Mucosa of rectum (tissue), 2 donors: ENCODE results near the gene NOXRED1.
A peak's percentile ranks its signal among the peaks of the same experiment; 100 is the strongest.

ENCODE experiments used
- H3K27ac ChIP-seq, 2 donors: one replicate each; pipeline ENCODE4 v1.7.0; 2013; ENCODE audit warnings: inconsistent platforms in 2 of 2, low read depth in 2 of 2, low read length in 2 of 2
- H3K27me3 ChIP-seq, 2 donors: one replicate each; pipeline ENCODE4 v1.7.0; 2013; ENCODE audit warnings: low read length in 2 of 2; ENCODE audit not compliant: control insufficient read depth in 2 of 2, insufficient read depth in 2 of 2
- H3K36me3 ChIP-seq, 2 donors: one replicate each; pipeline ENCODE4 v1.7.0; 2013; ENCODE audit warnings: low read length in 2 of 2; ENCODE audit not compliant: control insufficient read depth in 2 of 2, insufficient read depth in 2 of 2
- H3K4me1 ChIP-seq, 2 donors: one replicate each; pipeline ENCODE4 v1.7.0; 2013; ENCODE audit warnings: low read length in 2 of 2, mild to moderate bottlenecking in 1 of 2; ENCODE audit not compliant: control insufficient read depth in 2 of 2, insufficient read depth in 2 of 2
- H3K4me3 ChIP-seq, 2 donors: one replicate each; pipeline ENCODE4 v1.7.0; 2013; ENCODE audit warnings: low read length in 2 of 2
- H3K9ac ChIP-seq, 2 donors: one replicate each; pipeline ENCODE4 v1.7.0; 2013; ENCODE audit warnings: low read length in 2 of 2, low read depth in 1 of 2, mild to moderate bottlenecking in 1 of 2
- H3K9me3 ChIP-seq, 2 donors: one replicate each; pipeline ENCODE4 v1.7.0; 2013; ENCODE audit warnings: low read length in 2 of 2; ENCODE audit not compliant: control insufficient read depth in 2 of 2
- donor health status: healthy.
- donor health status: Normal muscosa, but diverticular disease.

NOXRED1 gene

GRCh38 chr14:77423423-77423822, at the start of gene NOXRED1:
TSS of gene NOXRED1 (minus strand) at chr14:77423523. CDS start at chr14:77422889, 634 bp downstream.
- H3K36me3 ChIP-seq = peaks cover 49 to 50% of the 10 kb centered on the region in 2 donors
- no peak within 1 kb of the TSS for H3K27ac ChIP-seq
- no peak within 1 kb of the TSS for H3K9ac ChIP-seq
- peaks cover 0 to 2% of the 10 kb centered on the region in 2 donors for H3K9me3 ChIP-seq
- H3K4me1 ChIP-seq = no peaks in the 10 kb centered on the region
- H3K27me3 ChIP-seq = no peaks in the 10 kb centered on the region
- H3K4me3 ChIP-seq = no peak within 1 kb of the TSS

- Histone ChIP-seq H3K9me3 (no peaks in the 10 kb centered on the region), H3K27me3 (no peaks in the 10 kb centered on the region), H3K4me1 (peaks cover 0 to 9% of the 10 kb centered on the region in 2 donors), H3K27ac (peak overlapping the region; percentile 11 to 76), H3K4me3 (peak overlapping the region in 1 of 2 donors; percentile 23), H3K36me3 (peaks cover 30 to 38% of the 10 kb centered on the region in 2 donors), H3K9ac (no peak overlapping the region)
Observed at GRCh38 chr14:77470224-77470870, 47.0 kb upstream of the NOXRED1 start.

GRCh38 chr14:77469539-77469938, 46.2 kb upstream of the NOXRED1 start:
- no peaks in the 10 kb centered on the region for H3K9me3 ChIP-seq
- H3K4me3 ChIP-seq = no peak overlapping the region
- peaks cover 35 to 46% of the 10 kb centered on the region in 2 donors for H3K36me3 ChIP-seq
- H3K27me3 ChIP-seq = no peaks in the 10 kb centered on the region
- no peak overlapping the region for H3K9ac ChIP-seq
- H3K27ac ChIP-seq = peak overlapping the region in 1 of 2 donors; percentile 76
- peaks cover 0 to 9% of the 10 kb centered on the region in 2 donors for H3K4me1 ChIP-seq

- peaks cover 0 to 9% of the 10 kb centered on the region in 2 donors for H3K4me1 ChIP-seq
- H3K27ac ChIP-seq = no peak overlapping the region
- peaks cover 35 to 49% of the 10 kb centered on the region in 2 donors for H3K36me3 ChIP-seq
- no peaks in the 10 kb centered on the region for H3K9me3 ChIP-seq
- no peak overlapping the region for H3K9ac ChIP-seq
- H3K4me3 ChIP-seq = no peak overlapping the region
- H3K27me3 ChIP-seq = no peaks in the 10 kb centered on the region
Observed at GRCh38 chr14:77469067-77469505, 45.8 kb upstream of the NOXRED1 start.

GRCh38 chr14:77467801-77468200, 44.5 kb upstream of the NOXRED1 start:
- H3K9ac ChIP-seq = no peak overlapping the region
- H3K27ac ChIP-seq = no peak overlapping the region
- H3K4me1 ChIP-seq = peaks cover 0 to 9% of the 10 kb centered on the region in 2 donors
- no peak overlapping the region for H3K4me3 ChIP-seq
- peaks cover 44 to 60% of the 10 kb centered on the region in 2 donors for H3K36me3 ChIP-seq
- no peaks in the 10 kb centered on the region for H3K27me3 ChIP-seq
- H3K9me3 ChIP-seq = no peaks in the 10 kb centered on the region

- peaks cover 18 to 25% of the 10 kb centered on the region in 2 donors for H3K4me1 ChIP-seq
Observed at GRCh38 chr14:77459072-77459723, 35.9 kb upstream of the NOXRED1 start.

GRCh38 chr14:77458249-77458950, 35.1 kb upstream of the NOXRED1 start:
- H3K27ac ChIP-seq = peak overlapping the region; percentile 93 to 95
- peaks cover 18 to 25% of the 10 kb centered on the region in 2 donors for H3K4me1 ChIP-seq
- H3K9me3 ChIP-seq = no peaks in the 10 kb centered on the region
- no peaks in the 10 kb centered on the region for H3K27me3 ChIP-seq
- peak overlapping the region; percentile 88 to 95 for H3K9ac ChIP-seq
- peak overlapping the region; percentile 97 to 99 for H3K4me3 ChIP-seq
- peaks cover 29 to 32% of the 10 kb centered on the region in 2 donors for H3K36me3 ChIP-seq

More at GRCh38 chr14:77459072-77459723, 35.9 kb upstream of the NOXRED1 start:
- Histone ChIP-seq H3K9ac (peak overlapping the region; percentile 88 to 95), H3K9me3 (no peaks in the 10 kb centered on the region), H3K36me3 (peaks cover 34 to 35% of the 10 kb centered on the region in 2 donors), H3K27ac (peak overlapping the region; percentile 24 to 93), H3K27me3 (no peaks in the 10 kb centered on the region), H3K4me3 (peak overlapping the region; percentile 97 to 99)

GRCh38 chr14:77457522-77458248, 34.4 kb upstream of the NOXRED1 start, which contains the start of the genes AHSA1 and VIPAS39:
TSS of gene AHSA1 (plus strand) at chr14:77458093. CDS start at chr14:77458190, 97 bp downstream.
TSS of gene VIPAS39 (minus strand) at chr14:77457601. CDS start at chr14:77454102, 3,499 bp downstream.
- Histone ChIP-seq H3K9me3 (no peaks in the 10 kb centered on the region), H3K36me3 (peaks cover 26 to 31% of the 10 kb centered on the region in 2 donors), H3K9ac (peak within 1 kb of the TSS; percentile 88 to 95), H3K4me3 (peak within 1 kb of the TSS; percentile 97 to 99), H3K27ac (peak within 1 kb of the TSS; percentile 93 to 95), H3K27me3 (no peaks in the 10 kb centered on the region), H3K4me1 (peaks cover 18 to 25% of the 10 kb centered on the region in 2 donors)

- H3K27ac ChIP-seq = peak overlapping the region; percentile 93 to 95
- peak overlapping the region; percentile 97 to 99 for H3K4me3 ChIP-seq
Observed at GRCh38 chr14:77457115-77457521, 33.8 kb upstream of the NOXRED1 start.

More at GRCh38 chr14:77457115-77457521, 33.8 kb upstream of the NOXRED1 start:
- Histone ChIP-seq H3K36me3 (peaks cover 20 to 27% of the 10 kb centered on the region in 2 donors), H3K27me3 (no peaks in the 10 kb centered on the region), H3K9me3 (no peaks in the 10 kb centered on the region), H3K4me1 (peaks cover 18 to 25% of the 10 kb centered on the region in 2 donors), H3K9ac (peak overlapping the region; percentile 88 to 92)
